HuH-7 (cell line): ENCODE data around the gene CAPN9.
"Not testable (repeated sequence)": the region's sequence is repeated elsewhere in the genome, so short reads cannot be mapped to it uniquely, and the experiment has no call there.

Experiments used
- DNase-seq: peaks from one replicate; pipeline ENCODE4 v3.0.0; 2011; ENCODE audit warnings: low spot score

Gene CAPN9

DNA sequence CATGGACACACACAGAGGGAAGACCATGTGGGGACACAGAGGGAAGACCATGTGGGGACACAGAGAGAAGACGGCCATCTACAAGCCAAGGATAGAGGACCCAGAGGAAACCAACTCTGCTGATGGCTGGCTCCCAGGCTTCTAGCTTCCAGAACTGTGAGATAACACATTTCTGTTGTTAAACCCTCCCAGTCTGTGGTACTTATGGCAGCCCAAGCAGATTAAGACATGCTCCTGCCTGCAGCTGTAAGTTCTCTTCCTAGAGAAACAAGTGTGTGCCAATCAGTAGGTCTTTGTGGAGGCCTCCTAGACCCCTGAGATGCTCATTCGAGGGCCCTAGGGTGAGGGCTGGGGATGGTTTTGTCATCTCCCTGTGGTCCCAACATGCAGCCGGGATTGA is 35.9 kb upstream of the CAPN9 start:
- DNase-seq = no peak

DNA sequence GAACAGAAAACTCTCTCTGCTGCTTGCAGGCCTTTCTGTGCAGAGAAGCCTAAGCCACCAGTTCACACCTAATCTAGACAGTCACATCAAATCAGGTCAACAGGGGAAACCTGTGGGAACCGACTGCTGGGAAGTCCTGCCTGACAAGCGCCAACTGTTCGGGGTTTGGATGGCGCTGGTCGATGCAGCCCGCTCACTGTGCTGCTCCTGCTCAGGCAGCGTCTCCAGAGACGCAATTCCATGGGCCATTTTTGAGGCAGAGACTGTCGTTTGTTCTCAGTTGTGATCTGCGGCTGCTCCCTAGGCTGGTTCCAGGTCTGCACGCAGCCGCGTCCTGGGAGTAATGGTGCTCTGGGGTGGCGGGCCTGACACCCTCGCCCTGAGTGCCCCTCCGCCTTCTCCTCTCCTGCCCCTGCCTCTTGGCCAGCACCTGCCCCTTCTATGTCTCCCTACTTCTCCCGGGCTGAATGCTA is 34.7 kb upstream of the CAPN9 start:
- DNase-seq = no peak

DNA sequence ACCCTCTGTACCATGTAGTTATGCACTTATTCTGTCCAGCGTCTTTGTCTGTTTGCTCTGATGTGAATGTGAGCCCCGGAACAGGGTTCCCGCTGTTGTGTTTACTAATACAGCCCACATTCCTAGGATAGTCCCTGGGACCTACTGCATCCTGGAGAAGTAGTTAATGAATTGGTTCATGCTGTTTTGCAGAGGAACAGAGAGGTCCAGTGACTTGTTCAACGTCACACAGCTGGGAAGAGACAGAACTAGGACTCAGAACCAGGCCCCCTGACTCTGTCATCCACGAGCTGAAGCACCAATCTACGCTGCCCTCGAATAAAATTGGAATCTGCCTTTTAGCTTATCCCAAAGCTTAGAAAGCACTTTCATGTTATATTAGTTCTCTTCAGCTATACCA is 34.0 kb upstream of the CAPN9 start:
- DNase-seq = no peak

DNA sequence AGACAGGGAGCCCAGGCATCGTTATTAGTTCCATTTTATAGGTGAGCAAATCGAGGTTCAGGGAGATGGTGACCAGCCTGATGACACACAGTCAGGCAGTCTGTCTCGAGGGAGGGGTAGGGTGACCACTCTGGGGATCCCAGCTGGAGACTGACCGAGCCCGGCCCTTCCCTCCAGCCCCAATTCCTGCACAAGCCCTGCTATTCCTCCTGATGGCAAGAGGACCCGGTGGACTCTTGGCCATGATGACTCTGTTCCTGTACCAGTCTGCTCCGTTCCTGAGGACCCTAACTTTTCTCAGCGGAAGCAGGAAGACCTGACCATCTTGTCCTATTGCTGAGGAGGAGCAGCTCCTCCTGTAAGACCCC is 33.7 kb upstream of the CAPN9 start:
- no peak for DNase-seq

DNA sequence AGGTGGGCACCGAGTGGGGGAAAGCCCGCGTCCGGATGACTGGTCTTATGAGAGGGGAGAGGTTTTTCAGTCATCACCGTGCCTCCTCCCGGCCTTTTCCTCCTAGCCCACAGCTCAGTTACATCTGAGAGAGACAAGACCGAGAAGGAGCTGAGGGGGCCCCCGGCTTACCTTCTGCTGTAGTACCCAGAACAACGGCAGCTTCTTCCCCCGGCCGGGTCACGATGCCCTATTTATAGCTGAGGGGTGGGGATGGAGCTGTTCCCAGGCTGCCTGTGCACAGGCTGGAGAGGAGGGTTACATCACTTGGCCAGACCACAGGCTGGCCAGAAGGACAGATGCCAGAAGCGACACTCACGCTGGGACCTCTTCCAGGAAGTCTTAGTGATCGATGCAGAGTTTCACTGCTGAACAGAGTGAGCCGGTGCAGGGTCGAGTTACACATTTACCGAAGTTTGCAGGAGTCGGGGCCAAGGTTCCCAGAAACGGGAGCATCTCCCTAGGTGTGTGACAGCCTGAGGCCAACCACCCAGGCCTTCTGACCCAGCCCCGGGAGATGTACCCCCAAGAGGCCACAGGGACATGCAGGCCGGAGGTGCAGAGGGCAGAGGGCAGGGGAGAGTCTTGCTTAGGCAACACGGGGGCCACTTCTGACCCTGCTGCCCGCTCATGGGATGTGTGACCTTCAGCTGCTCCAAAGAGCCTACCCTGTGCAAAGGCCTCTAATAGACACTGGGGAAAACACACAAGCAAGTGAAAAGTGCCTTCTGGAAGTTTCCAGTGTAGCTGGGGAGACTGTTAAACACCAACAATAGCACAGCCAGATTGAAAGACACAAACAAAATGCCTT is 33.0 kb upstream of the CAPN9 start, which contains the start of gene AGT:
Gene AGT (minus strand): TSS at position 208 of the 850 bp plus-strand sequence. CDS start 3,299 bp downstream, outside the sequence.
- peak; percentile 79 for DNase-seq

DNA sequence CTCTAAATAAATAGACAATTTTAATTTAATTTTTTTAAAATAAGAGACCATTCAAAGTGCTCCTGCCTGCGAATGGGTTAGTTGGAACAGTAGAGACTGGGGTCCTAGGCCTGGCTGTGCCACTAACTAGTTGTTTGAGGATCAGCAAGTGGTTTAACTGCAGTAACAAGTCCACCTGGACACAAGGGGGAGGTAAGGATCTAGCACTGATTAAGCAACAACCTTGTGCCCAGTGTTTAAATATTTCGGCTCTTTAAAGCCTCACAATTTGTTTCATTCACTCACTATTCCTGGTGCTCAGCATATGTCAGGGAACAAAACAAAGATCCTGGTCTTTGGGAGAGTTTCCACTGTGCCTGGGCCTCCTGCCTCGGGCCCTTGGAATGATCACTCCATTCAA is 31.7 kb upstream of the CAPN9 start:
- no peak for DNase-seq

GRCh38 chr1:230716453-230716852 is 30.7 kb upstream of the CAPN9 start:
- DNase-seq = not testable (repeated sequence)

DNA sequence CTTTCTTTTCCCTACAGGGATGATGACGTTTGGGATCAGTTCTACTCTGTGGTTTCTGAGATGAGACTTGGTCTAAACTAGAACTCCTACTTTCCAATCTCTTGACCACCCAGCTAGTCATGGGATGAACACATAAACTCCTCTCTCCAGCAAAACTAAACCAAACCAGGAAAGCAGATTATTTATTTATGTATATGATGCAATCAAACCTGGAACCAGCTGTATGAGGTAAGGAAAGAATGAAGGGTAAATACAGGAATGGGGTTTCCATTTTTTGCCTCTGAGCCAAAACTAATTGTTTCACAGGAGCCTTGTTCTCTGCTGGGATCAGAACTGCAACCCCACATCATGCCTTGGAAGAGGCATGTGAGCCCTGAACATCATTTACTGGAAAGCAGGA is 29.9 kb upstream of the CAPN9 start:
- no peak for DNase-seq

GRCh38 chr1:230721849-230722522 is 25.2 kb upstream of the CAPN9 start:
- DNase-seq = not testable (repeated sequence)

GRCh38 chr1:230725256-230726012 is 21.8 kb upstream of the CAPN9 start:
- DNase-seq = no peak

GRCh38 chr1:230728710-230729392 is 18.3 kb upstream of the CAPN9 start:
- no peak for DNase-seq

GRCh38 chr1:230730977-230731376 is 16.2 kb upstream of the CAPN9 start:
- DNase-seq = no peak

- no peak for DNase-seq
These were observed 11.7 kb upstream of the CAPN9 start for GRCh38 chr1:230735447-230735846.

DNA sequence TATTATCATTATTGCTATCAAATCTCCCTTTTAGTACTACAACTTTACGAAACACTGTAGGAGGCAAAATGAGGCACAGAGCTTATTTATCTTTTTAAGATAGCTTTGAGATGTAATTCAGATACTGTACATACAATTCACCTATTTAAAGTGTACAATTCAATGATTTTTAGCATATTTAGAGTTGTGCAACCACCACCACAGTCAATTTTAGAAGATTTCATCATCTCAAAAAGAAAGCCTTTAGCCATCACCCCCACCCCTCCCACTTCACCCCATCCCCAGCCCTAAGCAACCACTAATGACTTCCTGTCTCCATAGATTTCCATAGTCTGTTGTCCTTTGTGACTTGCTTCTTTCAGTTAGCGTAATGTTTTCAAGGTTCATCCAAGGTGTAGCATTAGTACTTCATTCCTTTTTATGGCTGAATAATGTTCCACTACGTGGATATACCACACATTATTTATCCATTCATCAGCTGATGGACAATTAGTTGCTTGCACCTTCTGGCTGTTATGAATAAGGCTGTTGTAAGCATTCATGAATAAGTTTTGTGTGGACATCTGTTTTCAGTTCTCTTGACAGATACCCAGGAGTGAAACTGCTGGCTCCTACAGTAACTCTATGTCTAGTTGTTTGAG is 9.4 kb upstream of the CAPN9 start:
- no peak for DNase-seq

GRCh38 chr1:230739564-230740290 is 7.5 kb upstream of the CAPN9 start:
- no peak for DNase-seq

- no peak for DNase-seq
These were observed 3.3 kb upstream of the CAPN9 start for GRCh38 chr1:230743899-230744298.

GRCh38 chr1:230744382-230744781 is 2.8 kb upstream of the CAPN9 start:
- DNase-seq = no peak

GRCh38 chr1:230745071-230745470 is 2.1 kb upstream of the CAPN9 start:
- DNase-seq = no peak

DNA sequence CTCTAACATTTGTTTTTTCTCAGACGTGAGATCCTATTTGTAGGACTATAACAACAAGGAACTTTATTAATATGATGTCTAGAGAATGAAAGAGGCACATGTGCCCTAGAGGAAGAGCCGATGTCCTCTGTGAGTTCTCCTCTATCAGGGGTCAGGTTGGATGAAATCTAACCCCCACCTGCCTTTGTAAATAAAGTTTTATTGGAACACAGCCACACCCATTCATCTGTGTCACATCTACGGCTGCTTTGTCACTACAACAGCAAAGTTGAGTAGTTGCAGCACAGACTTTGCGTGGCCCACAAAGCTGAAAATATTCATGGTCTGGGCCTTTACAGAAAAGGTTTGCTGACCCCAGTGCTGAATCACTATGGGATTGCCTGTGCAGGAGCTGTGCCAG is 571 bp upstream of the CAPN9 start:
- DNase-seq = no peak

DNA sequence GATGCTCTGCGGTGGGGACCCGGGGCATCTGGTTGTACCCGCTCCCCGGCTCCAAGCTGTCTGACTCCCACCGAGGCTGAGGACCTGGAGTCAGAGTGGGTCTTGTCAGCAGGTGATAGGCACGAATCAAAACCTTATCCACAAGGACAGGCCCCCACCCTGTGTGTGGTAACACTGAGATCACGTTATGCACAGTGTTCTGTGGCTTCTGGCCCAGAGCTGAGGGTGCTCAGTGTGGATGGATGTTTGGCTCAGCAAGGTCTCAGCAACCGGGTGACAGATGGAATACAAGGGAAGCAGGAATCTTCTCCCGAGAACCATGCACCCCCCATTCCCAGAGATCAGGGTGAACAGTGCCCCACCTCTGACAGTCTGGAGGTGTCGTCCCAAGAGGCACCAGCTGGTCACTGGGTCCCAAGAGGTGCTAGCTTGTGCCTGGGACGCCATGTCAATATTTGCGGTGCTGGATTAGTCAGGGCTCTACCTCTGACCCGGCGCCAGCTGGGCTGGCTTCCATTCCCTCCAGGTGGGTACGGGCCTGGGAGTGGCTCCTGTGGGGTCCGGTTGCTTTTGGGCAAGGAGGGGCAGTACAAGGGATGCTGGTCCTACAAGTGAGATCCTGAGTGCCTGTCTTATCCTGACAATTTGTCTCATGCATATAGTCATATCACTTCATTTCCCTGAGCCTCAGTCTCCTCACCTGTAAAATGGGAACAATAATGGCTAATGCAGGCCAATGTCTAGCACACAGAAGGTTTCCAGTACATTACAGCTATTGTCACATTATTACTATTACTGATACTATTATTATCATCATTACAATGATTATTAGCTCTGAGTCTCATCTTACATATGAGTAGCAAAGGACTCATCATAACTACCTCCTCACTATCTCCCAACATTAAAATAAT is 957 bp downstream of the CAPN9 start:
- DNase-seq = no peak
